Measurements from ENCODE around the gene TOMM20. TPM values are rescaled to one million over a fixed set of nuclear protein-coding genes. Genes with fewer than 3 reads are reported as not detected.
A peak's percentile ranks its signal among the peaks of the same experiment; 100 is the strongest.

TOMM20 gene
- total RNA-seq = 85.5 and 92.7 TPM in 2 replicates
- 95.1 and 111 TPM in 2 replicates for polyA plus RNA-seq
- 97.4 and 104 TPM in 2 replicates for polyA plus RNA-seq (2012)
- 23.2 and 53.4 TPM in 2 replicates for polyA minus RNA-seq (ENCODE audit: low replicate concordance)

GRCh38 chr1:235128456-235129328 lies at the start of gene TOMM20:
TSS of gene TOMM20 (minus strand) at chr1:235128837. CDS start at chr1:235128715, 122 bp downstream.
- peak within 1 kb of the TSS; percentile 82 to 100 (median 99) for H3K4me3 ChIP-seq (replicated peaks in 1 of 4; ENCODE audit: control extremely low read depth in 1 of 4, insufficient read depth in 1 of 4, low read depth in 3 of 4, low read length in 4 of 4)
- no peaks in the 10 kb centered on the region for H3K27me3 ChIP-seq (ENCODE audit: control insufficient read depth, insufficient read depth, low read length)
- H3K4me2 ChIP-seq (ENCODE audit: extremely low read depth, insufficient read depth, low read length) = peak within 1 kb of the TSS; percentile 74
- peak within 1 kb of the TSS; percentile 95 for H2AFZ ChIP-seq (ENCODE audit: low read length)
- H3K36me3 ChIP-seq (ENCODE audit: control insufficient read depth, insufficient read depth, low read length) = peaks cover 8% of the 10 kb centered on the region
- H3K79me2 ChIP-seq (ENCODE audit: control insufficient read depth, insufficient read depth, low read length) = peaks cover 49% of the 10 kb centered on the region
- peak; percentile 97 to 98 for DNase-seq (ENCODE audit: low read depth in 2 of 2)
- no peaks in the 10 kb centered on the region for H3K9me3 ChIP-seq (ENCODE audit: control insufficient read depth, insufficient read depth, low read depth, low read length)
- peaks cover 2% of the 10 kb centered on the region for H4K20me1 ChIP-seq (ENCODE audit: control insufficient read depth, extremely low read depth, insufficient read depth, low read length)
- H3K4me1 ChIP-seq (ENCODE audit: control insufficient read depth, extremely low read depth, insufficient read depth, low read length) = no peaks in the 10 kb centered on the region
- H3K9ac ChIP-seq (ENCODE audit: insufficient read depth, low read length) = peak within 1 kb of the TSS; percentile 99
- TF ChIP-seq CTCF (conservative IDR thresholded peaks at IDR 0.05 in 1 of 2, IDR thresholded peaks at IDR 0.05 in 1 of 2; ENCODE audit: low read depth in 1 of 2, low read length in 2 of 2) (no peak), EZH2 (IDR thresholded peaks at IDR 0.05; ENCODE audit: low read length, missing control alignments) (no peak)
- H3K27ac ChIP-seq (ENCODE audit: insufficient read depth, low read length) = peak within 1 kb of the TSS; percentile 100

- Histone ChIP-seq H3K79me2 (ENCODE audit: control insufficient read depth, insufficient read depth, low read length) (no peaks in the 10 kb centered on the region), H3K4me1 (ENCODE audit: control insufficient read depth, extremely low read depth, insufficient read depth, low read length) (no peaks in the 10 kb centered on the region), H3K4me3 (replicated peaks in 1 of 4; ENCODE audit: control extremely low read depth in 1 of 4, insufficient read depth in 1 of 4, low read depth in 3 of 4, low read length in 4 of 4) (no peak overlapping the region), H3K36me3 (ENCODE audit: control insufficient read depth, insufficient read depth, low read length) (no peaks in the 10 kb centered on the region), H4K20me1 (ENCODE audit: control insufficient read depth, extremely low read depth, insufficient read depth, low read length) (no peaks in the 10 kb centered on the region), H3K27ac (ENCODE audit: insufficient read depth, low read length) (no peak overlapping the region), H2AFZ (ENCODE audit: low read length) (no peak overlapping the region), H3K9ac (ENCODE audit: insufficient read depth, low read length) (no peak overlapping the region), H3K9me3 (ENCODE audit: control insufficient read depth, insufficient read depth, low read depth, low read length) (no peaks in the 10 kb centered on the region), H3K4me2 (ENCODE audit: extremely low read depth, insufficient read depth, low read length) (no peak overlapping the region), H3K27me3 (ENCODE audit: control insufficient read depth, insufficient read depth, low read length) (no peaks in the 10 kb centered on the region)
- no peak for DNase-seq (ENCODE audit: low read depth in 2 of 2)
- TF ChIP-seq EZH2 (IDR thresholded peaks at IDR 0.05; ENCODE audit: low read length, missing control alignments) = no peak
- no peak for TF ChIP-seq CTCF (conservative IDR thresholded peaks at IDR 0.05 in 1 of 2, IDR thresholded peaks at IDR 0.05 in 1 of 2; ENCODE audit: low read depth in 1 of 2, low read length in 2 of 2)
Observed at GRCh38 chr1:235176486-235176885, 47.8 kb upstream of the TOMM20 start.

GRCh38 chr1:235169986-235170385 lies 41.3 kb upstream of the TOMM20 start:
- Histone ChIP-seq H3K27me3 (ENCODE audit: control insufficient read depth, insufficient read depth, low read length) (no peaks in the 10 kb centered on the region), H3K9ac (ENCODE audit: insufficient read depth, low read length) (no peak overlapping the region), H3K4me2 (ENCODE audit: extremely low read depth, insufficient read depth, low read length) (no peak overlapping the region), H3K9me3 (ENCODE audit: control insufficient read depth, insufficient read depth, low read depth, low read length) (no peaks in the 10 kb centered on the region), H4K20me1 (ENCODE audit: control insufficient read depth, extremely low read depth, insufficient read depth, low read length) (no peaks in the 10 kb centered on the region), H3K36me3 (ENCODE audit: control insufficient read depth, insufficient read depth, low read length) (no peaks in the 10 kb centered on the region), H3K79me2 (ENCODE audit: control insufficient read depth, insufficient read depth, low read length) (no peaks in the 10 kb centered on the region), H3K4me1 (ENCODE audit: control insufficient read depth, extremely low read depth, insufficient read depth, low read length) (no peaks in the 10 kb centered on the region), H3K4me3 (replicated peaks in 1 of 4; ENCODE audit: control extremely low read depth in 1 of 4, insufficient read depth in 1 of 4, low read depth in 3 of 4, low read length in 4 of 4) (no peak overlapping the region), H2AFZ (ENCODE audit: low read length) (no peak overlapping the region), H3K27ac (ENCODE audit: insufficient read depth, low read length) (no peak overlapping the region)
- DNase-seq (ENCODE audit: low read depth in 2 of 2) = no peak
- no peak for TF ChIP-seq CTCF (conservative IDR thresholded peaks at IDR 0.05 in 1 of 2, IDR thresholded peaks at IDR 0.05 in 1 of 2; ENCODE audit: low read depth in 1 of 2, low read length in 2 of 2)
- no peak for TF ChIP-seq EZH2 (IDR thresholded peaks at IDR 0.05; ENCODE audit: low read length, missing control alignments)
